GM18861 (cell line): ENCODE results near the gene GLRX5.
A peak's percentile ranks its signal among the peaks of the same experiment; 100 is the strongest.

Experiments
- ATAC-seq: cut with Tn5 transposase; IDR thresholded peaks from one replicate; pipeline ENCODE4 v1.9.1; 2021; ENCODE audit not compliant: unreplicated experiment

GLRX5 gene

DNA sequence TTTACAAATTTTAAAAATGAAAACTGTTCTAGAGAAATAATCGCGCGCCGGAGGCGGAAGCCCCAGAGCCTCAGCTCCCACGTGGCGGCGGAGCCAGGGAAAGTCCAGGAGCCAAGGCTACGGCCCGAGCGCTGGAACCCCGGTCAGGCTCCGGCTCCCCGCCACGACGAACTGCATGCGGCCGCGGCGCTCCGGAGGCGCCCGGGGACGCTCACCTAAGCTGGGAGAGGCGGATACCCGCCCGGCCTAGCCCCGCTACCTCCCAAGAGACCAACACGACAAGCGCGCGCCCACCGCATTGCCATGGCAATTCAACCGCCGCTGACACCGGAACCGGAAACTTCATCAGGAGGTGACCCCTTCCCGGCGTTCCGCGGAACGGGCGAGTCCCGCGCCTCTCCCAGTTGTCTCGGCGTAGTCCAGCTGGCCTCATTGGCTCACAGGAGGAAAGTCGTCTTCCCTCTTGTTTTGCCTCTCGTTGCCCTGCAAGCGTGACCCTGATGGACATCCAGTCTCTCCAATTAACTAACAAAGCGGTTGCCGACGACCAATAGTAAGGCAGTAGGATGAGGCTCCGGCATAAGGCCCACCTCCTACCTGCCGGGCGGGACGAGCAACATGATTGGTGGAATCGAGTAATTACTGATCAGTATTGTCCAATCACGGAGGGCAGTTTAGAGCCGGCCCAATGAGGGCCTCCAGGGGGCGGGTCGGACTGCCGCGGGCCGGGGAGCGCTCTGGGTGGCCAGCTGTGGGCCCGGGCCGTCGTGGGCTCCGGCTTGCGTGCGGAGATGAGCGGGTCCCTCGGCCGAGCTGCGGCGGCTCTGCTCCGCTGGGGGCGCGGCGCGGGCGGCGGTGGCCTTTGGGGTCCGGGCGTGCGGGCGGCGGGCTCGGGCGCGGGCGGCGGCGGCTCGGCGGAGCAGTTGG is at the start of gene GLRX5:
TSS of gene GLRX5 (plus strand) at position 752 of the 927 bp plus-strand sequence. CDS start at position 792, 40 bp downstream.
- peak; percentile 91 for ATAC-seq

DNA sequence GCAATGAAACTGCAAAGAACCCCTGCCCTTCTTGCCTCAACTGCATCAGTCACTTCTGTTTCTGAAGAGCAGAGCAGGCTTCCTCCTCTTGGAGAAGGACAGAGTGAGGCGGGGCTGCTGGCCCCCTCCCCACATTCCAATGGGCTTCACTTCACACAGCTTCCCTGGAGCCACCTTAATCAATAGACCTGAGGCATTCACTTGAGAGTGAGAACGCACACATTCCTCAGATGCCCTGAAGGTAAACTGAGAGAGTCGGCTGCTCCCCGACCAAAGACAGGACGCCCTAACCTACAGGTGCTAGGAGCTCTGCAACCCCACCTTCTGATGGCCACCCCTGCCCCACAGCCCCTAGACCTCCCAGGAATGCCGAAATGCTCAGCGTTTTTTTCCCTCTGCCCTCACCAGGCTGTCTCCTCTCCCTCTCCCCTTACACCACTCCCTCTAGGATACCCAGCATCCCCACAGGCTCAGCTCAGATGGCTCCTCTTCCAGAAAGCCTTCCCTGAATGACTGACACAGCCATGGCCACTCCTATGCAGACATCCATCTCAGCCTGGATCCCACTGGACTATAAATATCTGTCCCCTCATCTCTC is 49.5 kb upstream of the GLRX5 start:
- no peak for ATAC-seq

DNA sequence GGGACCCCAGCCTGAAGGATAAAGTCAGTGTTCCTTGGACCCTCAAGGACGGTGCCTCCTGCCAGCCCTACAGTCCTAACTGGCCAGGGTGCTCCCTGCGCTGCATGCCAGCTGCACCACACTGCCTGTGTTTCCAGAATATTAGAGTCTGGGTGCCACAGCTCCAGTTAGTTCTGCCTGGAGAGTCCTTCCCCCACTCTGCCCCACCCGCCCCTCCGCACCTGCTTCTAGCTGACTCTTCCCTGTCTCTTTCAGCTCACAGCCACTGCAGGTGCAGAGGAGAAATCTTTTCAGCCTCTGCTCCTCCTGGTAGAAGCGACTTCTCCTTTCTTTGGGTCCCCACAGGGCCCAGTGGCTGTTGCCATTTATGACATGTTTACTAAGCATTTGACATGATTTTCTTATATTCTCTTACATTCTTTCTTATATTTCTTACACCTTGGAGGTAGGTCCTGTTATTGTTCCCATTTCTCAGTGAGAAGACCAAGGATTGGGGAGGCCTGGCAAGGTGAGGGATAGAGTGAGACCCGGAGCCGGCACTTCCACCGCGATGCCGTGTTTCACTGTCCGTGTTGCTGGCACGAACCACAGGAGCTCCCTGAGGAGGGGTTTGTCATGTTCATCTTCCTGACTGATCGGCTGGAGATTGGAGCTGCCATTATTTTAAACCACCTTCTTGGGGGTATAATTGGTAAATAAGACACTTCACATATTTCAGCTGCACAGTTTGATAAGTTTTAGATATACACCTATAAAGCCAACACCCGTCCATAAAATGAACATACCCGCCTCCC is 47.8 kb upstream of the GLRX5 start:
- ATAC-seq, result no peak

DNA sequence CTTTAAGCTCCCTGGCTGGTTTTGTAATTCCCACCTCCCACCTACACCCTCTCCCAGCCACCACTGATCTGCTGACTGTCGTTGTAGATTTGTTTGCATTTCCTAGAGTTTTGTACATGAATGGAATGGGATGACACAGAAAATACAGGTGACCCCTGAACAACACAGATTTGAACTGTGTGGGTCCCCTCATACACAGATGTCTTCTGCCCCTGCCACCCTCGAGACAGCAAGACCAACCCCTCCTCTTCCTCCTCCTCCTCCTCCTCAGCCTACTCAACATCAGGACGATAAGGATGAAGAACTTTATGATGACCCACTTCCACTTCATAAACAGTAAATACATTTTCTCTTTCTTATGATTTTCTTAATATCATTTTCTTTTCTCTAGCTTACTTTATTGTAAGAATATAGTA is 47.2 kb upstream of the GLRX5 start:
- no peak for ATAC-seq

DNA sequence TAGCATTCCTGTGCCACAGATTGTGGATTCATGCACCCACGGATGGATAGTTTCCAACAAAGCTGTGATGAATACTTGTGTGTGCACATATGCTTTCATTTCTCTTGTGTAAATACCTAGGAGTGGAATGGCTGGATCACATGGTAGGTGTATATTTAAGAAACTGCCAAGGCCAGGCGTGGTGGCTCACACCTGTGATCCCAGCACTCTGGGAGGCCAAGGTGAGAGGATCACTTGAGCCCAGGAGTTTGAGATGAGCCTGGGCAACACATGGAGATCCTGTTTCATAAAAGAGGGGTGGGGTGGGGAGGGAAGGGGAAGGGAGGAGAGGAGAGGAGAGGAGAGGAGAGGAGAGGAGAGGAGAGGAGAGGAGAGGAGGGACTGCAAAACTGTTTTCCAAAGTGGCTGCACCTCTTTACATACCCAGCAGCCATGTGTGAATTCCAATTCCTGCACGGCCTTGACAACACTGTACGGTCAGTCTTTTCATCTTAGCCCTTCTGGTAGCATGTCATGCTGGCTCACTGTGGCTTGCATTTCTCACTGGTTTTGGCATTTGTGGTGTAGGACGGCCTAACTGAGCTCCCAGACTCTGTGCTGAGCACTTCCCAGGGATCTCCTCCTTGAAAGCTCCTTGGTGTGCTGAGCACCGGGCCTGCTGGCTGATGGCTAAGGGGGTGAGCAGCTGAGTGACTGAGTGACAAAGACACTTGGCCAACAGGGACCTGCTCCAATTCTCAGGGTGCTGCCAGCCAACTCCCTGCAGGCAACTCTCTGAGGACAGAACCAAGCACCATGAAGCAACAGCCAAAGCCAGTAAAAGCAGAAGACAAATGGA is 46.3 kb upstream of the GLRX5 start:
- no peak for ATAC-seq

DNA sequence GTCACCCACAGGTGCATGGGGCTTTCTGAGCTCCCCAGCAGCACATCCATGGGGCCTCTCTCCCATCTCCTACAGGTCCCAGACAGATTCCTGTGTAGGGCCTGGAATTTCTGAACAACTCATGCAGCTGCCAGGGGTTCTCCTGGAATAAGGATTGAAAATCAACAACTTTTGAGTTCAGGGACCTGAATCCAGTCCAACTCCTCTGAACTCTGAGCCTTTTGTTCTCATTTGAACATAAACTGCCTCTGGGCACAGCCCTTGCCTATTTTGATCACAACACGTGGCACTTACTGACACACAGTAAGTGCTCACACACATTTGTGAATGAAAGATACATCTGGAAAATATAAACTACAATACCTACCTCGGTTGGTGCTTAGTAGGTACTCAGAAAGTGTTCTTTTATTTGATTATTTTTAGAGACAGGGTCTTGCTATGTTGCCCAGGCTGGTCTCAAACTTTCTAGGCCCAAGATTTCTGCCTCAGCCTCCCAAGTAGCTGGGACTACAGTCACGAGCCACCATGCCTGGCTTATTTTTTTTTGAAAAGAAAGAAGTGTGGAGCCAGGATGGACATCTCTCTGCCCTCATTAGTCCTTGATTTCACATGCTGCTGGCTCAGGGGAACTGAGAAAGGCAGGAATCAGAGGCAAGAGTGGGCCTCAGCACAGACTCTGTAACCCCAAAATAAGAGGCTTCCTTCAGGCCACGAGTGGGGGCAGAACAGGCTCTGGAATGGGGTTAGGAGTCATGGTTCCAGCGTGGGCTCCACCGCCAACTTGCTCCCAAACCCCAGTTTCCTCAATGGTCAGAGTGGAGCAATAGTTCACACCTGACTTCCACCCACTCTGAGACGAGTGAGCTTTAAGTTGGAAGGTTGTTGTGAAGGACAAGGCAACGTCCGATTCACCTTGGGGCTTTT is 45.4 kb upstream of the GLRX5 start:
- ATAC-seq, result no peak

DNA sequence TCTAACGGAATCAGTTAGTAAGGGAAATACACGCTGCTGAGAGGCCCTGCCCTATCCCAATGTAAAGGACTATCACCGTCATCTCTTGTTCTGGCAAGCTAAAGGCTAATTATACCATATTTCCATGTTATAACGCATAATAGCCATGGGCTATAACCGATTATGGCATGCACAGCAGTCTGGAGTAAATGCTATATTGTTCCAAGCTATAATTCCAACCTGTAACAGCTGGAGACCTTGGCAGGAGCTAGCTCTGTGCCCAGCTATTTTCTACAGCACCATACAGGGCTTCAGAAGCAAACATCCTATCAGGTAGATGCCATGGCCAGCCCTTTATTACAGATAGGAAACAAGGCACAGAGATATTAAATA is 44.7 kb upstream of the GLRX5 start:
- ATAC-seq, result no peak

DNA sequence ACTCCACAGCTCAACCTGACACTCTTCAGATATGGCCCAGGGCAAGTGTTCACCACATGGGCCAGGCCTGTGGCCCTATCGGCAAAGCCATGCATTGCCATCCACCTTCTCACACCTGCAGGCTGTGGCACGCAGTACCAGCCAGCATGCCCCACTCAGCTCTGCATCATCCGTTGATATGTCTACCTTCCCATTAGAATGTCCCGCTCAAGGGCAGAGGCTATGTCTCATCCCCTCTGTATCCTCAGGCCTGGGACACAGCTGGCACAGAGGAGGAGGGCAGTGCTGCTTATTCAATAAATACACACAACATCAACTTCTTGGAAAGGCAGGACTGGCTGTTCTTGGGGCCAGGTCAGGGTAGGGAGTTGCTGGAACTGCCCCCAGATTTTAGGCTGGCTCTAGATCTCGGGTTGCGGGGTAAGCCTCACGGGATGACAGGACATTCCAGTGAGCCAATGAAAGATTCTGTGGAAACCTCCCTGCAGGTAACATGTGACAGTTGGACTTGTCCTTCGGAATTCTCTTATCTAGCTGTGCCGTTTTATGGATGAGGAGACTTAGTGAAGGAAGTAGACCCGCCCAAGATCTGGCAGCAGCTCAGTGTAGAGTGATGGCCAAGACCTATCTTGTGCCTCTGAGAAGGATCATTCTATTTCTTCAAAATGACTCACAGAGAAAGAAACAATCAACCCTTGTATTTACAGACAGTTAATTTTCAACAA is 44.0 kb upstream of the GLRX5 start:
- ATAC-seq, result no peak

DNA sequence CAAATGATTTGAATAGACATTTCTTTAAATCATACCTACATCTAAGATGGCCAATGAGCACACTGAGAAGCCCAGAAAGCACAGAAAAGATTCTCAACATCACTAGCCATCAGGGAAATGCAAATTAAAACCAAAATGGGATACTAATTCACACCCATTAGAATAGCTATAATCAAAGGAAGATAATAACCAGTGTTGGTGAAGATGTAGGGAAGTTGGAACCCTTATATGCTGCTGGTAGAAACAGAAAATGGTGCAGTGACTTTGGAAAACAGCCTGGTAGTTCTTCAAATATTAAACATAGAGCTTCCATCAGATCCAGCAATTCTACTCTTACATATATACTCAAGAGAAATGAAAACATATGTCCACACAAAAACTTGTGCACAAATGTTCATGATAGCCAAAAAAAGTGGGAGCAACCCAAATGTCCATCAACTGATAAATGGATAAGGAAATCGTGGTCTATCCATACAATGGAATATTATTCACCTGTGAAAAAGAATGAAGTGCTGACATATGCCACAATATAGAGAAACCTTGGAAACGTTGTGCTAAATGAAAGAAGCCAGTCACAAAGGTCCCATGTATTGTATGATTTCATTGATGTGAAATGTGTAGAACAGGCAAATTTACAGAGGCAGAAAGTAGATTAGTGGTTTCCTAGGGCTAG is 42.8 kb upstream of the GLRX5 start:
- ATAC-seq, result no peak

DNA sequence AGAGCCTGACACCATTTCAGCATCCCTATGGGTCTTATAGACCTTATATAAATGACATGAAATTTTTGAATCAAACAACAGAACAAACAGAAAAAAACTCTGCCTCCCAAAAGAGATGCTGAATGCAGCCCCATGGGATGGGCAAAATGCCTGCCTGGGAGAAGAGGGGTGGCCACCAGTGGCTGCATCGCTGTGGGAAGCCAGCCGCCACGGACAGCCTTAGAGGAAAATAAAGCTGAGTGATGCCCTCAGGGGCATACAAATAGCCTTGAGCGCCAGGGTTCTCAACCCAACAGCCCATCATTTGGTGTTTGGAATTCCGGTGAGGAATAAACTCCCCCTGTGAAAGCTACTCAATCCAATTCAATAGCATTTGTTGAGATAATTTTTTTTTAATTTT is 41.3 kb upstream of the GLRX5 start:
- no peak for ATAC-seq

DNA sequence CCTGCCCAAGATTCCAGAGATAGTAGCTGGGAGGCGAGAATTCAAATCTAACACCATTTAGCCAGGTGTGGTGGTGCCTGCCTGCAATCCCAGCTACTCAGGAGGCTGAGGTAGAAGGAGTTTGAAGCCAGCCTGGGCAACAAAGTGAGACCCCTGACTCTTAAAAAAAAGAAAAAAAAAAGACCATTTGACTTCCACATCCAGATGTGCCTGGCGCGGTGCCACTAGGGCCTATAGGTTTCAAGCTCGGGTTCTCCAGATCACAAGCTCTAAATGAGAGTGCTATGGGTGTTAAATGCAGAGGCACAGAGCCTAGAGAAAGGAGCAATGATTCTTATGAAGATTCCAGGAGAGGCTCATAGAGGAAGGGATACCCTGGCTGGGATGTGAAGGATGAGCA is 40.9 kb upstream of the GLRX5 start:
- no peak for ATAC-seq

DNA sequence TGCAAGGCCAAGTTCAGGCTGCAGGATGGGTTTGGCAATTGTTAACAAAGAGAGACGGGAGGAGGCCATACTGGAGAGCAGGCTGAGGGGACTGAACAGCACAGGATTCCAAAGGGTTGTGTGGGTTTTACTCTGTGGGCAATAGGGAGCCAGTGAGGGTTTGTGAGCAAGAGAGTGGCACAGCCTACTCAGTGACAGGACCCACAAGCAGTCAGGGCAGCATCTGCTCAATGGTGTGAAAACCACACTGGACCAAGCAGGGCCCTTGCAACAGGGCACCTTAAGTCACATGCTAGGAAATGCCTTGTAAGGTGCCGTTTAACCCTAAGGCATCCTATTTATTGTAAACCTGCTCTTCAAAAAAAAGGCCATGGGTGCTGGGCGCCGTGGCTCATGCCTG is 40.4 kb upstream of the GLRX5 start:
- ATAC-seq, result no peak

DNA sequence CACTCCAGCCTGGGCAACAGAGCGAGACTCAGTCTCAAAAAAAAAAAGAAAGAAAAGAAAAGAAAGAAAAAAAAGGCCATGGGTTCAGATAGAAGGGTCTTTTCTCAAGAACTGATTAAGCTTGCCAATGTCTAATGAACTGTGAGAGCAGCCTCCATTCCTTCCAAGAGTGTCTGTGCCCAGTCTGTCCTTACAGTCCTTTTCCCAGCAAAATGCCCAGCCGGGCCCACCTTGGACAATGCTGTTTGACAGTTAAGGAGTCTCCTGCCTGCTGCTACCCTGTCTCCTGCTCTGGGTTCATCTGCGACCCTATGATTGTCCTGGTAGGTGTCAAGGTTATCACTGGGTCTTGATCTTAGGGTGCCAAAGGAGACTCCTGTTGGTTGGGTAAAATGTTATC is 39.8 kb upstream of the GLRX5 start:
- ATAC-seq, result no peak

DNA sequence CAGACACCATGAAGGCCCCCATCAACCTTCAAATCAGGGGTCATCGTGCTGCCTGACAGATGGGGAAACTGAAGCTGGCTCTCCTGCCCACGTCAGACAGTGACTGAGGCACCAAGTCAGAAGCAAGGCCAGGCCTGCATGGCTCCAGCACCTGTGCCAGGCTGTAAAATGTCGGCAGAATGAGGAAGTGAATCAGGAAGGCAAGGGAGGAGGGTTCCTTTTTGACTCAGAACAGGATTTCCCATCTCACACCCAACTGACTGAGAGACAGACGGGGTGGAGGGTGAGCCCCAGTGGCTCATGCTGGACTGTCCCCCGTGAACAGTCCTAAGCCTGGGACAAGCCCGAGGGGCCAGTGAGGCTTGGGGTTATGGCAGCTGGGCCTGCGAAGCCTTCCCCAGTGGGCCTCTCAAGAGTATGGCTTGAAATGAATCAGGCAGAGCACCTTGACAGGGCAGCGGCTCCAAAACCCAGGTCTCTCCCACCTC is 39.3 kb upstream of the GLRX5 start:
- ATAC-seq, result peak; percentile 74

DNA sequence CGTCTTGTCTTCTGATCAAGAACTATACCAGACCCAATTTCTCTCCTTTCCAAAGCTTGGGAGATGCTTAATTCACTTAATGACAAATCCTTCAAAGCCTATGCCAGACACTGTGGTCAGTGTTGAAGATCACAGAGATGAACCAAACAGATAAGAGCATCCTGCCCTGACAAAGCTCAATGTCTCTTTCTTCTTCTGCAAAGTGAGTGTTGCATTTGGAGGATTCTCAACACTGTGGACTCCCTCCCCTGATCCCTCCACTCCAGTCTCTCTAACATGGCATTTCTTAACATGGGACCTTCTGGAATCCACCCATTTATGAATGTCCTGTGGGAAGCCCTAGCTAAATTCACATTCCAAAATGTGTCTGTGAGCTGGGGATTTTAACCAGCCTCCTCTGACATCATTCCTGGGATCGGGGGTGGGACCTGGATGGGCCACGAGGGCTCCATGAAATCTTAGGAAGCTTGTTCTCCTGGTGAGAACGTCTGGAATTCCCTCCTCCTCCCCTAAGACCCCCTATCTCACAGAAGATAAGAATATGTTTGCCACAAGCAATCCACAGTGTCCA is 38.7 kb upstream of the GLRX5 start:
- ATAC-seq, result no peak

DNA sequence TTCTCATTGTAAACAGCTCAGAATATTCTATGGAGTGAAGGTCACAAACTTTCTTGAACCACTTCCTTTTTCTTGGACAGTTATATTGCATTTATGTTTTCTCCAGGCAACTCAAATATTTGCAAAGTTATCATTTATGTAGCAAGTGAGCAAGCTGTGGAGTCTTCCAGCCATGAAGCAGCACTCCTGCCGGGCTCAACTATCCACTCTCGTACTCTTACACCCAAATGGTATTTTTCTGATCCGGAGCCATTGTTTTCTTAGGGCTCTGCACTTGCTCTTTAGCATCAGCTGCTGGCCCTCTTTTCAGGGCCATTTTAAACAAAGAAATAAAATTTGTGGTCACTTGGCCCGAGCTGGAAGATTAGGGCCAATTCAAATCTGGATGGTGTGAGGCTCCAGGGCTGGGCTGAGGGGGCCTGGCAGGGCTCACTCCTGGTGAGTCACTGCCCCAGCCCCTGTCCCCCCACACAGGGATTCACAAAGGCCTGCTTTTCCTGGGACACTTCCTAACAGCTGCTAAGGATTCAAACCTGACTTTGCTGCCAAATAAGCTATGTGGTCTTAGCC is 38.1 kb upstream of the GLRX5 start:
- no peak for ATAC-seq

DNA sequence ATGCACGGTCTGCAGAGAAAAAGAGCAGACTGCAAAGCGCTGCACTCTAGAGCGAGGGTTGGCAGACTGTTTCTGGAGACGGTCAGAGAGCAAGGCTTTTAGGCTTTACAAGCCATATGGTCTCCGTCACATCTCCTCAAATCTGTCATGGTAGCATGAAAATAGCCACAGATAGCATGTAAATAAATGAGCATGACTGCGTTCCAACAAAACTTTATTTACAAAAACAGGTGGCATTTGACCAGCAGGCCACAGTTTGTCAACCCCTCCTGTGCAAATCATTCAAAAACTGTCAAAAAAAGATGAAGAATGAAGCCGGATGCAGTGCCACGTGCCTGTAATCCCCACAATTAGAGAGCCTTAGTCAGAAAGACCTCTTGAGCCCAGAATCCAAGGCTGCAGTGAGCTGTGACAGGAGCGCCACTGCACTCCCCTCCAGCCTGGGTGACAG is 37.3 kb upstream of the GLRX5 start:
- no peak for ATAC-seq
